ENCODE data around the gene OLIG3.

The OLIG3 gene

GRCh38 chr6:137467211-137467610 is 27.0 kb downstream of the OLIG3 start:
- TF ChIP-seq GATA3 (IDR thresholded peaks at IDR 0.05; ENCODE audit: low read depth, low read length) (no peak), GATA2 (IDR thresholded peaks at IDR 0.05; ENCODE audit: low read depth, low read length) (no peak)

DNA sequence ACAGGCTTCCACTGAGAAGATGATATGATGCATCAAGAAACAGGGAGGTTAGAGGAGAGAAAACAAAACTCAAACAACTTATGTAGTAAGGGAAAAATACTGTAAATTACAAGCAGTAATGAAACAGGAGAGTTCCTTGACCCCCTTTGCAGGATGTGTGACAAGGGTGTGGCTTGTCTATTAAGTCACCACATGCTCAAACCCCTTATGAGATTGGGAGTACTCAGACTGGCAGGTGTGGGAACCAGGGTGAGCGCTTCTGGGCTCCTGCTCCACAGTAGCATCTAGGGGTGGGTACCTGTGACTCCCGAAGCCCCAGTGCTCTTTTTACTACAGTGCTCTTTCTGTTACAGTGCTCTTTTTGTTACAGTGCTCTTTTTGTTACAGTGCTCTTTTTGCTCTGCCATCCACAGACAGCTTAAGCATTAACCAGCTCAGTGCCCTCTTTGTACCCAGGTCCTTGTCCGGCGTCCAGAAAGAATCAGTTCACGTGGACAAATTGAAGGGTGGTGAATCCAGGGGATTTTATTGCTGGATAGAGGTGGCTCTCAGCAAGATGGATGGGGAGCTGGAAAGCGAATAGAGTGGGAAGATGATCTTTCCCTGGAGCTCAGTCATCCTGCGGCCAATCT is 28.7 kb downstream of the OLIG3 start:
- TF ChIP-seq GATA3 (IDR thresholded peaks at IDR 0.05; ENCODE audit: low read depth, low read length), result no peak
- TF ChIP-seq GATA2 (IDR thresholded peaks at IDR 0.05; ENCODE audit: low read depth, low read length), result no peak

DNA sequence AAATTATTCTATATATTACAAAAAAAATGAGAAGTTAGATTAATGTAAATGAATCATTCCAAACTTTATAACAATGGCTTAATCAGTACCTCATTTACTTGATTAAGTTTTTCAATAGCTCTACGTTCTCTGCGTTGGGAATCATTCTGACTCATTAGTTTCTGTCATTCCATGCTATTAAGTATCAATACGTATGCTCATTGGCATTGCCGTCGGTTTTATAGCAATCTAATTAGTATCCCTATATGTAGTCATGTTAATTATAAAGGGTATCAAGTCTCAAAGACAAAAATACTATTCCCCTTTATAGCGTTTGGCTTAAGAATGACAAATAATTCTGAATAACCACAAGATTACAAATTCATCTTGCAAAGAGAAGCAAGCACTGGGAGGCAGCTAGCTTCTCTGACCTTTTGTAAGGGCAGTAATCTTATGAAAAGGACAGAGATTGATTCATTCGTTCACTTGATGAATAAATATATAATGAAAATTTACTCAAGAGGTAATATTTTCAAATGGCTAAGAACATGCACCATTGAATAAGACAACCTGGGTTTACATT is 41.8 kb downstream of the OLIG3 start:
- TF ChIP-seq GATA3 (IDR thresholded peaks at IDR 0.05; ENCODE audit: low read depth, low read length) (no peak), GATA2 (IDR thresholded peaks at IDR 0.05; ENCODE audit: low read depth, low read length) (no peak)

DNA sequence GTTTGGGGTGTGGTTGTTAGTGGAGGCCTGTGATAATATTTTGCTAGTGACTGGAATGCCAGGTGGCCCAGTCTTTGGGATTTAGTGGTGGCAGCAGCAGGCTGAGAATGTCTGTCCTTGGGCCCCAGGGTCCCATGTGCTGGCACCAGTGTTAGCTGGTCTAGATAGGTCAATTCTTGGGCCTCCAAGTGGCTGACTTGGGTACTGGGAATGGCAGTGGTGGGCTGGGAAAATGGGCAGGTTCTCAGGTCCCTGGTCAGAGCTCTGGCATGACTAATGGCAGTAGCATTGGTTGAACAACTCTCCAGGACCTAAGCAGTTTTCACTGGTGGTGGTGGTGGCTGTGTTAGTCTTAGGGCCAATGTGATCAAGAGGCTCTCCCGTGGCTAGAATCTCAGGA is 50.3 kb downstream of the OLIG3 start:
- TF ChIP-seq GATA2 (IDR thresholded peaks at IDR 0.05; ENCODE audit: low read depth, low read length) (no peak), GATA3 (IDR thresholded peaks at IDR 0.05; ENCODE audit: low read depth, low read length) (no peak)
